HCT116 (cell line): ENCODE results near the gene COPG2. TPM values are rescaled to one million over a fixed set of nuclear protein-coding genes. Genes with fewer than 3 reads are reported as not detected.

Experiments used
- ATAC-seq: fragments of 200-7000 bp; cut with Tn5 transposase; 2 replicates; pipeline ENCODE4 v1.9.1; 2020; ENCODE audit warnings: mild to moderate bottlenecking, moderate library complexity
- BruUV-seq: library from RNA; stranded (reverse); fragments of 400-500 nt; replicated peaks from 2 replicates; lab custom pipeline; 2021; lab: Mats Ljungman, UMichigan
- CTCF ChIA-PET: fragments of 300-600 bp; sonication (Branson Sonifier 250); formaldehyde crosslinking; loops from one replicate; lab custom pipeline; 2021; ENCODE audit warnings: antibody characterized with exemption; lab: Charles Lee
- POLR2A ChIA-PET: fragments of 300-600, 350-600 bp; sonication (Branson Sonifier 250); formaldehyde crosslinking; loops from one replicate; lab custom pipeline; 2021; ENCODE audit warnings: antibody characterized with exemption; lab: Charles Lee
- RAD21 ChIA-PET, 2 experiments: fragments of 300-600 bp; sonication (Branson Sonifier 250); formaldehyde crosslinking; loops; one replicate each; lab custom pipeline; 2023; ENCODE audit warnings: low total read pairs in 2 of 2; ENCODE audit not compliant: uncharacterized antibody in 2 of 2, unreplicated experiment in 2 of 2, low non-redundant PET in 1 of 2; lab: Charles Lee
- DNase-seq: peaks from one replicate; pipeline ENCODE4 v3.0.0-alpha.2; 2010; ENCODE audit warnings: low read depth, low spot score
- H2AFZ ChIP-seq: fragments of 200-600 bp; shearing (Covaris generic), sonication (generic); 2 replicates; pipeline ENCODE4 v1.6.1; 2017; ENCODE audit warnings: low read depth, mixed run types, mixed read lengths, antibody characterized with exemption, low read length; ENCODE audit not compliant: poor library complexity, severe bottlenecking
- H3K27ac ChIP-seq: 2 replicates; pipeline ENCODE4 v1.5.1; 2012; ENCODE audit warnings: low read depth, low read length
- H3K27me3 ChIP-seq: fragments of 200-600 bp; sonication (generic); 2 replicates; pipeline ENCODE4 v1.6.1; 2016; ENCODE audit warnings: mixed run types, low read length, mixed read lengths; ENCODE audit not compliant: insufficient read depth
- H3K36me3 ChIP-seq, 2 experiments: fragments of 200-500 bp in 1 of 2; fragments of 200-600 bp in 1 of 2; sonication (Bioruptor generic) in 1 of 2; sonication (generic) in 1 of 2; 2 replicates each; pipeline versions ENCODE4 v1.5.1 to v1.6.1; 2014 to 2016; ENCODE audit warnings: low read length in 2 of 2, inconsistent platforms in 1 of 2, mixed read lengths in 1 of 2, mixed run types in 1 of 2; ENCODE audit not compliant: insufficient read depth in 2 of 2, control insufficient read depth in 1 of 2
- H3K4me1 ChIP-seq, 2 experiments: fragments of 200-600 bp in 1 of 2; sonication (generic) in 1 of 2; 2 replicates each; pipeline versions ENCODE4 v1.5.1 to v1.6.1; 2012 to 2017; ENCODE audit warnings: low read length in 2 of 2, inconsistent platforms in 1 of 2, mild to moderate bottlenecking in 1 of 2, mixed read lengths in 1 of 2, mixed run types in 1 of 2, moderate library complexity in 1 of 2; ENCODE audit not compliant: insufficient read depth in 2 of 2, control insufficient read depth in 1 of 2
- H3K4me2 ChIP-seq: fragments of 200-600 bp; sonication (generic); 2 replicates; pipeline ENCODE4 v1.6.1; 2017; ENCODE audit warnings: mixed run types, low read length, mixed read lengths
- H3K4me3 ChIP-seq, 2 experiments: fragments of 200-600 bp in 1 of 2; sonication (generic) in 1 of 2; replicated peaks in 1 of 2; 2 replicates each; pipeline ENCODE4 v1.5.1; 2011 to 2016; ENCODE audit warnings: low read length in 2 of 2, control low read depth in 1 of 2, low read depth in 1 of 2, mild to moderate bottlenecking in 1 of 2, mixed read lengths in 1 of 2, mixed run types in 1 of 2
- H3K79me2 ChIP-seq: fragments of 200-600 bp; sonication (generic); 2 replicates; pipeline ENCODE4 v1.6.1; 2017; ENCODE audit warnings: mild to moderate bottlenecking, mixed run types, low read length, moderate library complexity, mixed read lengths; ENCODE audit not compliant: insufficient read depth
- H3K9ac ChIP-seq: fragments of 200-600 bp; sonication (generic); 2 replicates; pipeline ENCODE4 v1.6.1; 2016; ENCODE audit warnings: low read length, mixed read lengths
- H3K9me2 ChIP-seq: fragments of 200-600 bp; sonication (generic), shearing (Covaris generic); 2 replicates; pipeline ENCODE4 v1.6.1; 2017; ENCODE audit warnings: mixed run types, mild to moderate bottlenecking, moderate library complexity; ENCODE audit not compliant: insufficient read depth
- H3K9me3 ChIP-seq, 2 experiments: fragments of 200-500 bp in 1 of 2; fragments of 200-600 bp in 1 of 2; sonication (Bioruptor generic) in 1 of 2; sonication (generic) in 1 of 2; 2 replicates each; pipeline ENCODE4 v1.6.1; 2014 to 2017; ENCODE audit warnings: low read length in 2 of 2, mixed read lengths in 2 of 2, inconsistent platforms in 1 of 2, low read depth in 1 of 2, mild to moderate bottlenecking in 1 of 2, mixed run types in 1 of 2, moderate library complexity in 1 of 2; ENCODE audit not compliant: control insufficient read depth in 1 of 2, insufficient read depth in 1 of 2
- H4K20me1 ChIP-seq: fragments of 200-600 bp; sonication (generic), shearing (Covaris generic); 2 replicates; pipeline ENCODE4 v1.6.1; 2017; ENCODE audit warnings: mixed run types, mild to moderate bottlenecking, moderate library complexity; ENCODE audit not compliant: insufficient read depth
- CEBPB ChIP-seq: IDR thresholded peaks from 2 replicates; pipeline ENCODE4 v1.6.1; 2012; ENCODE audit warnings: low read depth
- ELF1 ChIP-seq: IDR thresholded peaks from 2 replicates; pipeline ENCODE4 v1.6.1; 2012; ENCODE audit warnings: low read depth, borderline replicate concordance
- EZH2 ChIP-seq: fragments of 200-600 bp; sonication (generic); IDR thresholded peaks from 2 replicates; pipeline ENCODE4 v1.6.1; 2017; ENCODE audit warnings: antibody characterized with exemption, mixed run types
- EZH2phosphoT487 ChIP-seq: fragments of 200-600 bp; IDR thresholded peaks from 2 replicates; pipeline ENCODE4 v1.6.1; 2018; ENCODE audit warnings: antibody characterized with exemption, borderline replicate concordance
- FOSL1 ChIP-seq: IDR thresholded peaks from 2 replicates; pipeline ENCODE4 v1.6.1; 2012; ENCODE audit warnings: low read depth
- JUND ChIP-seq: IDR thresholded peaks from 2 replicates; pipeline ENCODE4 v1.6.1; 2012
- POLR2A ChIP-seq: IDR thresholded peaks from 2 replicates; pipeline ENCODE4 v1.7.0; 2011; ENCODE audit warnings: borderline replicate concordance; ENCODE audit not compliant: insufficient read depth, insufficient read length; ENCODE audit errors: extremely low read depth
- POLR2AphosphoS5 ChIP-seq: IDR thresholded peaks from 2 replicates; pipeline ENCODE4 v1.6.1; 2011; ENCODE audit warnings: mild to moderate bottlenecking, low read depth, low read length, moderate library complexity
- RAD21 ChIP-seq: IDR thresholded peaks from 2 replicates; pipeline ENCODE4 v1.6.1; 2012; ENCODE audit warnings: low read depth, mild to moderate bottlenecking
- TCF7L2 ChIP-seq: IDR thresholded peaks from 2 replicates; pipeline ENCODE4 v1.7.0; 2011; ENCODE audit warnings: borderline replicate concordance, inconsistent platforms; ENCODE audit not compliant: insufficient read depth, insufficient read length; ENCODE audit errors: extremely low read depth
- YY1 ChIP-seq: IDR thresholded peaks from 2 replicates; pipeline ENCODE4 v1.6.1; 2011; ENCODE audit warnings: low read length, low read depth, moderate library complexity, mild to moderate bottlenecking; ENCODE audit not compliant: insufficient replicate concordance; ENCODE audit errors: extremely low read depth
- ZFX ChIP-seq: fragments of 450-650 bp; IDR thresholded peaks from 2 replicates; pipeline ENCODE4 v1.6.1; 2017
- ZNF274 ChIP-seq: fragments of 200-500 bp; sonication (Bioruptor generic); IDR thresholded peaks from 2 replicates; pipeline ENCODE4 v1.6.1; 2014; ENCODE audit warnings: mild to moderate bottlenecking, low read depth, low read length, inconsistent platforms
- intact Hi-C: fragments of 100-400 bp; cut with micrococcal nuclease; formaldehyde crosslinking; loops from 2 replicates; pipeline ENCODE4 v1.10.0; 2022
- total RNA-seq: library from RNA; stranded (reverse); gene quantifications from one replicate; pipeline ENCODE4 v1.2.1, GENCODE V29; 2021; ENCODE audit not compliant: unreplicated experiment
- TF ChIP-seq, protein P1 (sequence below): IDR thresholded peaks from 2 replicates; pipeline ENCODE4 v1.6.1; 2012
- TF ChIP-seq, protein P2 (sequence below): IDR thresholded peaks from 2 replicates; pipeline ENCODE4 v1.6.1; 2012; ENCODE audit warnings: low read depth
- TF ChIP-seq, protein P3 (sequence below): IDR thresholded peaks from 2 replicates; pipeline ENCODE4 v1.6.1; 2011; ENCODE audit warnings: mild to moderate bottlenecking, low read length, moderate library complexity; ENCODE audit not compliant: insufficient replicate concordance; ENCODE audit errors: extremely low read depth

The COPG2 gene
- total RNA-seq, 1 experiment from 2014 or later, result 31.0 TPM

DNA sequence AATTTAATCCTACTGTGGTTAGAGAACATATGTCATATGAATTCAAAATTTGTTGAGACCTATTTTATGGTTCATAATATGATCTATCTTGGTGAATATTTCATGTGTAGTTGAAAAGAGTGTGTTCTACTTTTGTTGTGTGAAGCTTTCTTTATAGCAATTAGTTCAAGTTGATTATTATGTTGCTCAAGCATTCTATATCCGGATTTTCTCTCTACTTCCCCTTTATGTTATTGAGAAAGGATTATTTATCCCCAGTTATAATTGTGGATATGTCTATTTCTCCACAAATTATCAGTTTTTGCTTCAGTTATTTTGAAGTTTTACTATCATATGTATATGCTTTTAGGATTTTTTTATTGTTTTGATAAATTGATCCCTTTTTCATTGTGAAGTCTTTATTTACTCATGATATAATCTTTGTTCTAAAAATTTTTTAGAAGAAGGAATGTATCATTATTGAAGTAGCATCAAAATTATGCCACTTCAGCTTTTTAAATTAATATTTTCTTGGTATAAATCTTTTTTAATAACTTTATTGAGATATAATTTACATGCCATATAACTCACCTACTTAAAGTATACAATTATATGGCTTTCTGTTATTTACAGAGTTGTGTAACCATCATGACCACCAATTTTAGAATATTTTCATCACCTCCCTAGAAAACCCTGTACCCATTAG lies 188.7 kb downstream of the COPG2 start:
- no peaks in the 10 kb centered on the region for H3K4me1 ChIP-seq
- RAD21 ChIA-PET, result no interaction called here
- no peak overlapping the region for H3K27ac ChIP-seq
- H3K79me2 ChIP-seq, result no peaks in the 10 kb centered on the region
- no peak overlapping the region for H2AFZ ChIP-seq
- POLR2A ChIA-PET, result no interaction called here
- no peaks in the 10 kb centered on the region for H3K9me2 ChIP-seq
- H3K36me3 ChIP-seq, result no peaks in the 10 kb centered on the region
- intact Hi-C loops, result loop anchor here (10.0 kb wide), 1 partner anchor 205 kb away; no protein-coding TSS in a partner anchor
- CTCF ChIA-PET, result no interaction called here
- DNase-seq (no peak), ATAC-seq (no peak)
- H3K9me3 ChIP-seq, result no peaks in the 10 kb centered on the region
- TF ChIP-seq TCF7L2, result no peak
- TF ChIP-seq ZFX, result no peak
- TF ChIP-seq ELF1, result no peak
- no peak for TF ChIP-seq YY1
- no peak for TF ChIP-seq FOSL1
- TF ChIP-seq, protein P1, sequence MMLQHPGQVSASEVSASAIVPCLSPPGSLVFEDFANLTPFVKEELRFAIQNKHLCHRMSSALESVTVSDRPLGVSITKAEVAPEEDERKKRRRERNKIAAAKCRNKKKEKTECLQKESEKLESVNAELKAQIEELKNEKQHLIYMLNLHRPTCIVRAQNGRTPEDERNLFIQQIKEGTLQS, result no peak
- no peak for TF ChIP-seq POLR2AphosphoS5
- no peak for TF ChIP-seq EZH2
- TF ChIP-seq, protein P2, sequence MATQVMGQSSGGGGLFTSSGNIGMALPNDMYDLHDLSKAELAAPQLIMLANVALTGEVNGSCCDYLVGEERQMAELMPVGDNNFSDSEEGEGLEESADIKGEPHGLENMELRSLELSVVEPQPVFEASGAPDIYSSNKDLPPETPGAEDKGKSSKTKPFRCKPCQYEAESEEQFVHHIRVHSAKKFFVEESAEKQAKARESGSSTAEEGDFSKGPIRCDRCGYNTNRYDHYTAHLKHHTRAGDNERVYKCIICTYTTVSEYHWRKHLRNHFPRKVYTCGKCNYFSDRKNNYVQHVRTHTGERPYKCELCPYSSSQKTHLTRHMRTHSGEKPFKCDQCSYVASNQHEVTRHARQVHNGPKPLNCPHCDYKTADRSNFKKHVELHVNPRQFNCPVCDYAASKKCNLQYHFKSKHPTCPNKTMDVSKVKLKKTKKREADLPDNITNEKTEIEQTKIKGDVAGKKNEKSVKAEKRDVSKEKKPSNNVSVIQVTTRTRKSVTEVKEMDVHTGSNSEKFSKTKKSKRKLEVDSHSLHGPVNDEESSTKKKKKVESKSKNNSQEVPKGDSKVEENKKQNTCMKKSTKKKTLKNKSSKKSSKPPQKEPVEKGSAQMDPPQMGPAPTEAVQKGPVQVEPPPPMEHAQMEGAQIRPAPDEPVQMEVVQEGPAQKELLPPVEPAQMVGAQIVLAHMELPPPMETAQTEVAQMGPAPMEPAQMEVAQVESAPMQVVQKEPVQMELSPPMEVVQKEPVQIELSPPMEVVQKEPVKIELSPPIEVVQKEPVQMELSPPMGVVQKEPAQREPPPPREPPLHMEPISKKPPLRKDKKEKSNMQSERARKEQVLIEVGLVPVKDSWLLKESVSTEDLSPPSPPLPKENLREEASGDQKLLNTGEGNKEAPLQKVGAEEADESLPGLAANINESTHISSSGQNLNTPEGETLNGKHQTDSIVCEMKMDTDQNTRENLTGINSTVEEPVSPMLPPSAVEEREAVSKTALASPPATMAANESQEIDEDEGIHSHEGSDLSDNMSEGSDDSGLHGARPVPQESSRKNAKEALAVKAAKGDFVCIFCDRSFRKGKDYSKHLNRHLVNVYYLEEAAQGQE, result no peak
- no peak for TF ChIP-seq CEBPB
- no peak for TF ChIP-seq ZNF274
- no peak for TF ChIP-seq JUND
- no peak for TF ChIP-seq POLR2A
- TF ChIP-seq, protein P3, sequence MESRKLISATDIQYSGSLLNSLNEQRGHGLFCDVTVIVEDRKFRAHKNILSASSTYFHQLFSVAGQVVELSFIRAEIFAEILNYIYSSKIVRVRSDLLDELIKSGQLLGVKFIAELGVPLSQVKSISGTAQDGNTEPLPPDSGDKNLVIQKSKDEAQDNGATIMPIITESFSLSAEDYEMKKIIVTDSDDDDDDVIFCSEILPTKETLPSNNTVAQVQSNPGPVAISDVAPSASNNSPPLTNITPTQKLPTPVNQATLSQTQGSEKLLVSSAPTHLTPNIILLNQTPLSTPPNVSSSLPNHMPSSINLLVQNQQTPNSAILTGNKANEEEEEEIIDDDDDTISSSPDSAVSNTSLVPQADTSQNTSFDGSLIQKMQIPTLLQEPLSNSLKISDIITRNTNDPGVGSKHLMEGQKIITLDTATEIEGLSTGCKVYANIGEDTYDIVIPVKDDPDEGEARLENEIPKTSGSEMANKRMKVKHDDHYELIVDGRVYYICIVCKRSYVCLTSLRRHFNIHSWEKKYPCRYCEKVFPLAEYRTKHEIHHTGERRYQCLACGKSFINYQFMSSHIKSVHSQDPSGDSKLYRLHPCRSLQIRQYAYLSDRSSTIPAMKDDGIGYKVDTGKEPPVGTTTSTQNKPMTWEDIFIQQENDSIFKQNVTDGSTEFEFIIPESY, result no peak
- TF ChIP-seq EZH2phosphoT487, result no peak
- TF ChIP-seq RAD21, result no peak
- H3K27me3 ChIP-seq, result no peaks in the 10 kb centered on the region
- BruUV-seq, result no TSS peak
- no peak overlapping the region for H3K9ac ChIP-seq
- H3K4me3 ChIP-seq, result no peak overlapping the region
- no peak overlapping the region for H3K4me2 ChIP-seq
- no peaks in the 10 kb centered on the region for H4K20me1 ChIP-seq
